Tibial nerve (tissue), 3 donors: ENCODE measurements around the gene KLF3.

Source experiments
- CTCF ChIP-seq, 5 experiments: fragments of 200-600 bp in 3 of 5; fragments of 450-650 bp in 2 of 5; sonication (generic) in 3 of 5; IDR thresholded peaks; one replicate each; pipeline ENCODE4 v1.5.1; 2016 to 2019; ENCODE audit warnings: antibody characterized with exemption in 5 of 5, mild to moderate bottlenecking in 3 of 5, moderate library complexity in 2 of 5
- POLR2A ChIP-seq, 2 donors: fragments of 450-650 bp; IDR thresholded peaks; one replicate each; pipeline ENCODE4 v1.6.1; 2017; ENCODE audit warnings: antibody characterized with exemption in 2 of 2, mild to moderate bottlenecking in 2 of 2, moderate library complexity in 2 of 2

GRCh38 chr4:38678078-38678477 is 14.1 kb downstream of the KLF3 start:
- no peak for TF ChIP-seq CTCF (IDR thresholded peaks at IDR 0.05)
- no peak for TF ChIP-seq POLR2A (IDR thresholded peaks at IDR 0.05)
